HG03064 (cell line): Measurements from ENCODE around the gene RAD51B.

Experiments
- ATAC-seq: cut with Tn5 transposase; IDR thresholded peaks from one replicate; pipeline ENCODE4 v1.9.1; 2021; ENCODE audit warnings: low read depth; ENCODE audit not compliant: unreplicated experiment

RAD51B gene

DNA sequence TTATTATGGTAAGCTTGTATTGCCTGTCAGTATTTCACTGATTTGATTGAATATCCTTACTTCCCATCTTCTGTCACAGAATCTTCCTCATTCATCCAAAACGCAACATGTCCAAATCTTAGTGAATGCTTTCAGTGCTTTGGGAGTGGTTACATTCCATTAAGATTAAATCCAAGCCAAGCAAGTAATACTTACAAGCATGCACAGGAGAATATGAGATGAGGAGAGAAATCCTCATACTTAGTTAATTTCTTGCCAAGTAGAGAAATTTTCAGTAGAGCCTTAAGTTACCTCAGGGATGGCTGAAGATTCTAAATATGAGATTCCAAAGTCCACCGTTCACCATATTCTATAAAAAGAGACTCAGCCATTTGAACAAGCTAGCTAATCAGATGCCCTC, 316.0 kb downstream of the RAD51B start:
- no peak for ATAC-seq

DNA sequence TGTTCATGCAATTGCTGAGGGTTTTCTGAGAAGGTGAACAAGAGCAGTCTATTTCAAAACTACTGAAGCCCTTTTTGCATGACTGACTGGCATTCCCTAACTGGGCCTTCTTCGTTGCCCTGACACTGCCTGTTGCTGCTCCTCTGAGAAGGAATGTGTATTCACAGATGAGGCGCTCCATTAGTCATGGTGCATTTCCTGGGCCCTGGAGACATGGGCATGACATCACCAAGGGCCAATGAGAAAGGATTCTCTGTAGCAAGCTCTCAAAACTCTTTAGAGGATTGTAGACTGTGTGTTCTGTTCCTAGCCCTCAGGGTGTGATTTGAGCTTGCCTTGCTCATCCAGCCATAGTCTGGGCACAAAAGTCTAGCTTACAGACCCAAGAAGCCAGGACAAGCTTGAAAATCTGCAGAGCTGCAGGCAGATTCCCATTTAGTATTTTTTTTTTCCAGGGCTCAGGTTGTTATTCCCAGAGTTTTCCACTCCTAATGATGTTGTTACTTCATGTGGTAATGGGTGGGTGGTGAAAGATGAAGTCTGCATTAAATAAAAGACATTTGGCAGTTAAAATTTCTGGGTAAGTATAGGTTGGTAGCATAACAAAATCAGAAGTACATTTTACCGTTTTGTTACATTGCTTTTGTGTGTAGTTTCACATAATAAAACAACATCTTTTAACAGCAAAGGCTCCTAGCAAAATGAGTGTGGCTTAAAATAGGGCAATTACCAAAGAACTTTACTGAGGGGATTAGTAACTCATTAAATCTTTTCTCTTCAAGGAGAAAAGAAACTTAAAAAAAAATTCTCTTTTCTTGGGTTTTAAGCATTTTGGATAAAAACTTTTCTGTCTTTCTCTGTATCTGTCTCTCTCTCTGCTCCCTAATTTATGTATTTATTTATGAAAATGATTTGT, 318.4 kb downstream of the RAD51B start:
- no peak for ATAC-seq

DNA sequence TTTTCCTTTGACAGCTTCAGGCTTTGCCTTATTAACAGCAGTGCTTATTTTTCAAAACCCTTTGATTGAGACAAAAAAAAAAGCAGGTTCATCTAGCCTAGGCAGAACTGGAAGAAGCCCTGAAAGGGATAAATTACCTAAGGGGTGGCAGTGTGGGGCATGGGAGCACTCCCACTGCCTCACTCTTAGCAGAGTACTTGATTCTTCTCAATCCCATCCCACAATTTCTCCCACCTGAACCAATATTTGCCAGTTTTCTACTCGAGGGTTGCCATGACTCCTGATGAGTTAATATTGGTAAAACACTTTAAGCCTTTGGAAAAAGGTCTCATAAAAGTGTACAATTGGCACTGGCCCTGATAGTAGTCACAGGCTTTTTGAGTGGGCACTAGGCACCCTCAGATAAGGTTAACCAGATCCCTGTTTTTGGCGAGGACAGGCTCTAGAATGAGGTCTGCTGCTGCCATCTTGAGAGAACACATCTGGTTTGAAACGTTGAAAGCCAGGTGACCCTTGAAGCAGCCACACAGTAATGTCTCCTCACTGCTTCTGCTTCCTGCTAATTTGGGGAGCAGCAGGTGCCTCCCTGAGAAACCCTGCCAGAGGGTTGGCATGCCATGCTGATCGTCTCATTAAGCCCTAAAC, 320.0 kb downstream of the RAD51B start:
- no peak for ATAC-seq

DNA sequence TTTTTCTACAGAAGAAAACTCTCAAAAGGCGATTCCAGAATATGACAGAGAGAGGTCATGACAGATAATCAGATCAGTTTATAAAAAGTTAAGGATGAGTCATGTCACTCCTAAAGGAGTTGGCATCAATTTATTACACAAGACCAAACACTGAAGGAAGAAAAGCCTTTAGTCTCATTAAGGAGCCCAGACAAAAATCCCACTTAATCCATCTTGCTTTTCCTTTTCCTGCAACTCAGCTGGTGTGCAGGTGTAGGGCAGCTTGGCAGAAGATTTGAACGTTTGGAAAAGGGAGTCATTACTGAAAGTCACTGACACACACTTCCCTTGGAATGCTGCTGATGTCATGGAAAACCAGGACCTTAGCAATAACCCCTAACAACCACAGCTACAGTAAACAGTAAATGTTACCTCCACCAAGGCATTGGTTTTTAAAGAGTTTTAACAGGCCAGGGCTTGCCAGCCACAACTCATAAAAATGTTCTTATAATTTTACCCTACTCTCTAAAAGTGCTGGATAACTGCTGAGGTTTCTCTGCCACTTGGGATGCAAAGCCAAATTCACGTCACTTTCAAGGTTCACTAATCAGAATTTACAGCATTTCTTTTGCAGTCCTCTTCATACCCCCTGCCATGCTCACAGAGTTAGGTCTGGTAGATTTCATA, 320.6 kb downstream of the RAD51B start:
- ATAC-seq = no peak

DNA sequence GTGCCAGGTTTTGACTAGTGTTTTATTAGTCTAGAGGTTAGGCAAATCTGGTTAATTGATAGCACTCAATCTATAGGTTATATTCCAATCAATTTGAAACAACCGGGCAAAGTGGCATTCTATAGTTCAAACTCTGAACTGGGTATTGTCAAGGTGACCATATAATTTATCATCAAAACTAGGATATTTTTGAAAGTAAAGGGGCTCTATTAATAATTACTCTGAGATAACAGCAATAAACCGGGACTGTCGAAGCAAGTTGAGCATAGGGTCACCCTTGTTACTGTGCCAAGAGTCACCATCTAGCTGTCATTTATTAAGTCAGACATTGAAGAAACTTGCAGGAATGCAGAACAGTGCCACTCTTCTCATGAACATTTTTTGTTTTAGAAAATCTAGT, 321.2 kb downstream of the RAD51B start:
- no peak for ATAC-seq

DNA sequence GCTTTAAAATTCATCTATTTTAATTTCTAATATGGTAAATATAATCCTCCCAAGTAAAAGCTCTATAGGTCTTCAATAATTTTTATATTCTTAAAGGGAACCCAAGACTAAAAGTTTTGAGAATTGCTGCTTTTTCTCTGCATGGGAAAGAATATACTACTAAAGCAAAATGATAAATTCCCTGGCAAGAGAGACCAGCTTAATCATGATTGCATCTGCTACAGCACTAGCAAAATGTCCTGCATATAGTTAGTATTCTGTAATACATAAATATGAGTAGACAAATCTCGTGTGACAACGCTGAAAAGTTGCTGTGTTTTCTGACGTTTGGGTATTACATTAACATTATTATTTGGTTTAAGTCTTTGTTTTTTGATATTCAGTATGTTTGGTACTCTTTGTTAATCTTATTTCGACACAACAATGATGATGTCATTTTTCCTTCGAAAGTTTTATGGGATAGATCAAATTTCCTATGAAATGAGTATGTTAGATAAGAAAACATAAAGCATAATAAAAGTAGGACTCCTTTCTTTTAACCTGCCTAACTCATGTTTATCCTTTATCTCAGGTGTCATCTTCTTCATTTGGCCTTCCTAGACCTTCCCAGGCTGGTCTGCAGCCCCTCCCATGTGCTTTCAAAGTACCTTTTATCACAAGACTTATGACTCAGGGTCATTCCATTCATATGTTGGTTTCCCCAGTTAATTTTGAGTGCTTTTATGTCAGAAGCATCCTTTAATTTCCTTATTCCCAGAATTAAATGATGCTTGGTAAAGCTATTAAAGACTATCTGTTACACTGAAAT, 321.9 kb downstream of the RAD51B start:
- ATAC-seq = no peak

DNA sequence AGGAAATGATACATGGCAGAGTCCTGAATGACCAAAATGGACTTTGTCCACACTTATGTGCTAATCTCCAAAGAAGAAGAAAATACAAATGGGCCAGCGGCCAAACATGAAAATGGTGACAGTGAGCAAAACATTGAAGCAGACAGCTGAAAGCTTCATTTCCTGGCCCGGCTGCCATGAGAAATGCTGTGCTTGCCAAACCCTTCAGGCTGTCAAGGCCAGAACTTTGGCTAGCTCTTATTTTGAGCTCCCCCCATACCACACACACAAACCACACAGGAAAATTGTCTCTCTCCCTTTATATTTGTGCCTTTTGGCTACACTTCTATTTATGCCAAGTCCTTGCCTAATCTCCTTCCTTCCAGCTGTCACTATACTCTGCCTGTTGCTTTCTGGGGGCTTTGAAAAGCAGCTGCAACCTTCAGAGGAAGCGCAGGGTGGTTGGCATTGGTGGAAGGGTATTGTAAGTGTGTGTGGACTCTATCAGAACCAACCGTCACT, 323.8 kb downstream of the RAD51B start:
- no peak for ATAC-seq

DNA sequence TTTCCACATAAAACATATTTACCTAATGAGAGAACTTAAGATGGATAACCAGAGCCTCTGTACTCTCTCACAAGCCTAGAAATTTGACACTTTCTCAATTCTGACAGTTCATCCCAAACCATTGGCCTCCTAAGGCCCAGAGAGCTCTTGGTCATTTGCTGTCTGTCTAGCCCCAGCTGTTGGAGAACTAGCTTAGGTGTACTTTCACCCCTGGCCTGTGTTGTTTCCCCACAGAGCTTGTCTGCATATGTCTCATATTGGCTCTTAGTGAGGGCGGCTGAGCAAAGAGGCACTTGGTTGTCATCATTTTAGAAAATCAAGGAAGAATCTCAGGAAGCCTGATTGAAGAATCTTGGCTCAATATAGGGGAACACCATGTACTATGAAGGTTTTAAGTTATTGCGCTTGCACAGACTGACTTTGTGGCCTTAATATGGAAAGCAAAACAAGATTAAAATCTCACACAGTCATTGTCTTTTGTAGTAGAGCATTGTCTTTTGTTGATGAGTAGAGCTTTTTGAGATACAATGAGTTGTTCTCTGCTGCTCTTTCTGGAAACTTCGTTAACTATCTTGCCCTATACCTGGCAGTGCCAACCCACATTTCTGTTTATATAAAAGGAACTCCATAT, 324.6 kb downstream of the RAD51B start:
- no peak for ATAC-seq

DNA sequence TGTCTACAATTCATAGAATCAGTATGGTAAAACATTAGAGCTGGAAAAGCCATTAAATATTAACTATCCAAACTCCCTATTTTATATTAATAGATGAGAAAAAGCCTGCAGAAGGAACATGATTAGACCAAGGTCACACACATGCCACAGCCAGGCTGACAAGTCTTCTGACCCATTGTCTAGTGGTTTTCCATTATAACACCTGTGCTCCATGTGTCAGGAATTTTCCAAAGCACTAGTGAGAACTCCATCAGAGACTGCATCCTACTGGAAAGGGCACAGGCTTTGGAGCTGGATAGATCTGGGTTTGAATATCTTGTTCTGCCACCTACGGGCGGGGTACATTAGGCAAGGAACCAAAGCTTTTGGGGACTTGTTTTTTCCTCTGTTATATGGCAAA, 325.5 kb downstream of the RAD51B start:
- no peak for ATAC-seq

DNA sequence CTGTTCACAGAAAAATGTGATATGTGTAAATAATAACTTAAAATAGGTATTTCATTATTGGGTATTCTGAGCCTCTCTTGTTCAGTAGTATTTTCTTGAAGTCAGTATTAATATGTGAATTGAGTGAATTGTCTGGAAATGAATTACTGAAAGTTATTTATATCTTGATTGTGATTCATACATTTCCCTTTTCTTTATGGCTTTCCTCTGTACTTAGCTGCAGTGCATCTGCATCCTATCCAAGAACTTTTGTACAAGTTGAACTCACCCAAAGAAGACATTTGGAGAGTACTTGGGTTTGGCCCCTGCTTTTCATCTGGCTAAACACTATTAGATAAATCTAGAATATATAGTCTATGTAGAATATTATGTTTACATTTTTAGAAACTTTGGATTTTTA, 326.0 kb downstream of the RAD51B start:
- no peak for ATAC-seq

DNA sequence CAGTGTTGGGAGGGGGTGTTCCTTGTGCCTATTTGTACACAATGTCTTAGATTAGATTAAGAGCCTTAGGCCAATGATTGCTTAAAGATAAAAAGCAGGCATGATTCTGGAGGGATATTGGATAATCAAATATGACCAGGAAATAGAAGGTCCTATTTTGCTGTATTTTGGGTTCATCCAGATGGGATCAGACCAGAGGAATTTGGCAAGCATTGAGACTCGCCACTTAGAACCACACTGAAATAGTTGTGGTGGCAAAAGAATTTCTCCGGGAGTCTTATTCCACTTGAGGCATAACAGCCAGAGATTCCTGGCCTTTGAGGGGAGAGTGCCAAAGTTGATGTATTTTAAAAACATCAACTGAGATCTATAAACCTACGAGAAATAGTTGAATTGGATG, 327.2 kb downstream of the RAD51B start:
- no peak for ATAC-seq

DNA sequence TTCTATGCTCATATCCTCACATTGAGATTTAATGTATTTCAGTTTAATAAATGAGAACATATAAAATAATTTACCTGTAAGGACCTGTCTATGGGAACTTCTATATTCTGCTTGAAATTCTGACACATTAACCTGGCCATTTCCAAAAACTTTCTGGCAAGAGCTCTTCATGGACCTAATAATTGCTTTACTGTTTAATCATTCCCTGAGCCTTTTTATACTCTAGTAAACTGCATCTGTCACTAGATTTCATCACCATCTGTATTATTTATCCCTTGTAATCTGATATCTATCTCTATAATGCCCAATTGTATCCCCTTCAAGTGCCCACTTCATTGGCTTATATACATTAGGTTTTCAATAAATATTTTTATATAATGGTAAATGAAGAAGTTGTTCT, 327.7 kb downstream of the RAD51B start:
- no peak for ATAC-seq

DNA sequence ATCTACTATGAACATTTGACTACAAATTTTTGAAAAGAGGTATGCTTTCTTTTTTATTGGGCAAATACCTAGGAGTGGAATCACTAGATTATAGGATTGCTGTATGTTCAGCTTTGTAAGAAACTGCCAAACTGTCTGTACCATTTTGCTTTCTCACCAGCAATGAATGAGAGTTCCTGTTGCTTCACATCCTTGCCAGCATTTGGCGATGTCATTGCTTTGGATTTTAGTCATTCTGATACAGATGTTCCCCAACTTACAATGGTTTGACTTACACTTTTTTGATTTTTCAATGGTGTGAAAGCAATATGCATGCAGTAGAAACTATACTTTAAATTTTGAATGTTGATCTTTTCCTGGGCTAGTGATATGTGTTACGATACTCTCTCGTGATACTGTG, 328.7 kb downstream of the RAD51B start:
- ATAC-seq = no peak

DNA sequence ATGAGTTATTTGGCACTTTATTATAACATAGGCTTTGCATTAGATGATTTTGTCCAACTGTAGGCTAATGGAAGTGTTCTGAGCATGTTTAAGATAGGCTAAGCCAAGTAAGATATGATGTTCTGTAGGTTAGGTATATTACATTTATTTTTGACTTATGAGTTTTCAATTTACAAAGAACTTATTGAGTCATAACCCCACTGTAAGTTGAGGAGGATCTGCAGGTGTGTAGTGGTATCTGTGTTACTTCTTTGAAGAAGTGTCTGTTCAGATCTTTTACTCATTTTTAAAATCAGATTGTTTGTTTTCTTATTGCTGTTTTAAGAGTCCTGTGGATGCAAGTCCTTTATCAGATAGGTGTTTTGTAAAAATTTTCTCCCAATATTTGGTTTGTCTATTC, 329.2 kb downstream of the RAD51B start:
- no peak for ATAC-seq

DNA sequence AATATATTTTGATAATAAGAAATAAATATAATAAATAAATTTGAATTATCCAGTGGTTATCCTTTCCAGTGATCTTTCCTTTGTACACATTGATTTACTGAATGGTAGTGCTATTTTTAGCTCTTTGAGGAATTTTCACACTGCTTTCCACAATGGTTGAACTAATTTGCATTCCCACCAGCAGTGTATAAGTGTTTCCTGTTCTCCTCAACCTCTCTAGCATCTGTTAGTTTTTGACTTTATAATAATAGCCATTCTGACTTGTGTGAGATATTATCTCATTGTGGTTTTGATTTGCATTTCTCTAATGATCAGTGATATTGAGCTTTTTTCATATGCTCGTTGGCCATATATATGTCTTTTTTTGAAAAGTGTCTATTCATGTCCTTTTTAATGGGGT, 333.7 kb downstream of the RAD51B start:
- ATAC-seq = no peak

DNA sequence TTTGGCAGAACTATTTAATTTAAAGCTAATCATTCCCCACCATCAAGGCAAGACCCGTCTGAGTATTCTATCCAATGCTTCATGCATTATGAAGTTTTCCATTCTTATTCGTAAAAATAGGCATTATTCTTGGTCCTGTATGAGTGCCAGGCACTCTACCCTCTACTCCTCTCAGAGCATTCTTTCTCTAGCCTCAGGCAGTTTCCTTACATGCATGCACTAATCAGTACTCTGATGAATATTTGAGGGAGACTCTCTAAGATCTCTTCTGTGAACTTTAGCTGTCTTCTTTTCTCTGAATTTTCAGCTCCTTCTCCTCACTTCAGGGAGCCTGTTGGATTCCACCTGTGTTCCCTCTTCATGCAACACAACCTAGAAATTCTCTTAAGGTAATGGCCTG, 334.7 kb downstream of the RAD51B start:
- no peak for ATAC-seq

DNA sequence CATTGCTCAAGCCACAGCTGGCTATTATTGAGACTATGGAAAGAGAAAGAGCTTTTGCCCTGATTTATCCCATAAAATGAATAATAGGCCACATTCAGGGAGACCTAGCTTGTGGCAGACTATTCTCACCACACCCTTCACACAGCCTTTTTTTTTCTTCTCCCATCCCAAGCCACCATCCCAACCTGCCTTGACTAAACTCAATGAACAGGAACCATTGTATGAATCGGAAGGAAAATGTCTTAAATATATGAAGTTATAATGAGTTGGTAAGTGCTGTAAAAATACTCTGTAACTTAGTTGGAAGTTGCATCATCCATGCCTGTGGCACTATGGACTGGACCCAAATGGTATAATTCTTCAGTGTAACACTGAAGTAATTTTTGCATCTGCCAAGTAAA, 338.4 kb downstream of the RAD51B start:
- ATAC-seq = no peak

DNA sequence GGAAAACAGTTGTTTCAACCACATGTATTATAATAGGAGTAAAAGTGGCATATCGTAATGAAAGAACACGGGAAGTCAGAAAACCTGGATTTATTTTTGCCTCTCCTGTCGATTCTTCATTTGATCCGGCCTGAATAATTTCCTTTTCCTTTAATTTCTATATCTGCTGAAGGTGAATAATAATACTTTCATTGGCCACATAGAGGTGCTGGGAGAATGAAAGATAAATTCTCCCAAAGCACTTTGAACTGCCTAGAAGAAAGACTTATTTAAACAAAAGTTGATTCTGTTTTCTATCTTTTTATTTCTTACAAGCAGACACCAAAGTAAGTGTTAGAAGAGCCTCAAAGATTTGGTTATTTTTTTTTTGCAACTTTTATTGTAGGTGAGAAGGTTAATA, 339.1 kb downstream of the RAD51B start:
- no peak for ATAC-seq

DNA sequence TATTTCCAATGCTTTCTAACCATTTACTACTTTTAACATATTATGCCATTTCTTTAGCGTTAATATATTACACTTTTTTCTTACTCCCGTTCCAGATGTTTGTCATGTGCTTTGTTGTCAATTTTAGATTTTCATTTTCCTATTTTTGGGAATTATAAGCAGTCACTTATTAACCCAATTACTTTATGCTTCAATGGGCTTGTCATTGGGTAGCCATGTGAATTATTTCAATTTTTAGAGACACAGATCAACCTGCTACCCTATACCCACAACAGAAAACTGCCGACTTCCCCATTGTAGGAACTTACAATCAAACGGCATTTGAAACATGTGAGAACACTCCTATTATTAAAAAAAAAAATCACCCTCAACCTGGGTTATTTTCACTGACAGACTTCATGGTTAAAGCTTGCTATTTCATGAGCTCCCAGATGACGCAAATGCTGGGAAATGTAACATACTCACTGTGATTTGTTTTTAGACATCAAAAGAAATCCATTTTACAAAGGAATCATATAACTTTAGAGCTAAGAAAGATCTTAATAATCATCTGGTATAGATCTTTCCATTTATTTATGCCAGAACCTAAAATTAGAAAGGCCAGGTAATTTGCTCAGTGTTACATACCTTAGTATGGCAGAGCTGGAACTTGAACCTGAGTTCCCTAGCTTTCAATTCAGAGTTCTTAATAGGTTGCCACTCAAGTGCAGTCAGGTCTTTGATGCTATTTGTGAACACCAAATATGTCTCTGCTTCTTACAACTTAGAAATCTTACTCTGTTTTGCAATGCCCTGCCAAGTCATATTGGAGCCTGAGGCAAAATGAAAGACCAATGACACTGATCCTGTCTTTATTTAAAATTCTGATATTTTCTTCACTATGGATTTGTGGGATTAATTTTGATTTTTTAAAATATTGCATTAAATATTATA, 340.4 kb downstream of the RAD51B start:
- no peak for ATAC-seq
